Measurements from ENCODE around the gene MAPK8.

The MAPK8 gene

GRCh38 chr10:48464871-48465736 is 158.6 kb downstream of the MAPK8 start:
- peak; percentile 49 for DNase-seq

GRCh38 chr10:48465860-48466521 is 159.5 kb downstream of the MAPK8 start:
- peak; percentile 42 for DNase-seq

- DNase-seq = peak; percentile 30
These were observed 160.2 kb downstream of the MAPK8 start for GRCh38 chr10:48466611-48467240.

GRCh38 chr10:48467669-48468068 is 161.2 kb downstream of the MAPK8 start:
- peak; percentile 24 for DNase-seq

- DNase-seq = peak; percentile 19
These were observed 161.8 kb downstream of the MAPK8 start for GRCh38 chr10:48468130-48468790.

GRCh38 chr10:48468866-48469511 is 162.5 kb downstream of the MAPK8 start:
- DNase-seq = peak; percentile 38

GRCh38 chr10:48469516-48470020 is 163.1 kb downstream of the MAPK8 start:
- peak; percentile 46 for DNase-seq

GRCh38 chr10:48470115-48470892 is 163.8 kb downstream of the MAPK8 start:
- peak; percentile 33 for DNase-seq

- DNase-seq = peak; percentile 28
These were observed 164.7 kb downstream of the MAPK8 start for GRCh38 chr10:48470893-48471805.

- no peak for DNase-seq
These were observed 166.1 kb downstream of the MAPK8 start for GRCh38 chr10:48472501-48473069.

GRCh38 chr10:48473704-48474103 is 167.2 kb downstream of the MAPK8 start:
- DNase-seq = peak; percentile 41

GRCh38 chr10:48474765-48475365 is 168.4 kb downstream of the MAPK8 start:
- DNase-seq = peak; percentile 13

- peak; percentile 21 for DNase-seq
These were observed 169.4 kb downstream of the MAPK8 start for GRCh38 chr10:48475943-48476278.

- DNase-seq = peak; percentile 24
These were observed 170.0 kb downstream of the MAPK8 start for GRCh38 chr10:48476279-48476982.

- DNase-seq = no peak
These were observed 170.7 kb downstream of the MAPK8 start for GRCh38 chr10:48477141-48477540.

GRCh38 chr10:48477616-48478015 is 171.1 kb downstream of the MAPK8 start:
- no peak for DNase-seq

- peak; percentile 21 for DNase-seq
These were observed 172.0 kb downstream of the MAPK8 start for GRCh38 chr10:48478469-48478868.

- DNase-seq = peak; percentile 47
These were observed 172.7 kb downstream of the MAPK8 start for GRCh38 chr10:48478980-48479811.
